GM23338 (cell line): ENCODE data around the gene TPCN2. TPM values are rescaled to one million over a fixed set of nuclear protein-coding genes. Genes with fewer than 3 reads are reported as not detected.

ENCODE experiments used
- ATAC-seq: fragments of 200-7000 bp; cut with Tn5 transposase; 3 replicates; pipeline ENCODE4 v1.9.1; 2020
- DNase-seq: peaks from one replicate; pipeline ENCODE4 v3.0.0-alpha.2; 2015; ENCODE audit warnings: low spot score
- H2AFZ ChIP-seq: fragments of 200-600 bp; sonication (generic); 2 replicates; pipeline ENCODE4 v1.8.0; 2016; ENCODE audit warnings: antibody characterized with exemption, mild to moderate bottlenecking, moderate library complexity
- H3F3A ChIP-seq: fragments of 200-600 bp; sonication (generic); replicated peaks from 2 replicates; pipeline ENCODE4 v1.8.0; 2017; ENCODE audit warnings: antibody characterized with exemption, mixed run types, low read depth
- H3K27ac ChIP-seq: fragments of 200-600 bp; sonication (generic); 2 replicates; pipeline ENCODE4 v1.6.1; 2016; ENCODE audit warnings: low read depth
- H3K27me3 ChIP-seq: fragments of 200-600 bp; sonication (generic); 2 replicates; pipeline ENCODE4 v1.8.0; 2016; ENCODE audit warnings: mild to moderate bottlenecking, mixed run types, moderate library complexity; ENCODE audit not compliant: insufficient read depth
- H3K36me3 ChIP-seq: fragments of 200-600 bp; sonication (generic); 2 replicates; pipeline ENCODE4 v1.8.0; 2016; ENCODE audit warnings: mild to moderate bottlenecking; ENCODE audit not compliant: insufficient read depth
- H3K4me1 ChIP-seq: fragments of 200-600 bp; sonication (generic); 2 replicates; pipeline ENCODE4 v1.8.0; 2016; ENCODE audit warnings: mild to moderate bottlenecking, moderate library complexity; ENCODE audit not compliant: insufficient read depth
- H3K4me2 ChIP-seq: fragments of 200-600 bp; sonication (generic); 2 replicates; pipeline ENCODE4 v1.7.1; 2017; ENCODE audit warnings: mixed run types
- H3K4me3 ChIP-seq: fragments of 200-600 bp; sonication (generic); 2 replicates; pipeline ENCODE4 v1.6.1; 2016; ENCODE audit warnings: mixed run types
- H3K79me2 ChIP-seq: fragments of 200-600 bp; sonication (generic); replicated peaks from 2 replicates; pipeline ENCODE4 v1.8.0; 2017; ENCODE audit warnings: mild to moderate bottlenecking; ENCODE audit not compliant: insufficient read depth
- H3K9me2 ChIP-seq: fragments of 200-600 bp; sonication (generic); 2 replicates; pipeline ENCODE4 v1.8.0; 2017; ENCODE audit not compliant: insufficient read depth
- H4K20me1 ChIP-seq: fragments of 200-600 bp; sonication (generic); replicated peaks from 2 replicates; pipeline ENCODE4 v1.8.0; 2017; ENCODE audit warnings: mild to moderate bottlenecking; ENCODE audit not compliant: insufficient read depth
- H3K27ac Mint-ChIP-seq: 2 replicates; pipeline ENCODE4 v1.8.0; 2020; ENCODE audit warnings: inconsistent platforms, mild to moderate bottlenecking, moderate library complexity, mixed read lengths
- H3K27me3 Mint-ChIP-seq: 3 replicates; pipeline ENCODE4 v1.8.0; 2022; ENCODE audit warnings: low read depth, mild to moderate bottlenecking, moderate library complexity, mixed read lengths, inconsistent platforms; ENCODE audit not compliant: insufficient read depth, poor library complexity
- H3K36me3 Mint-ChIP-seq: 3 replicates; pipeline ENCODE4 v1.8.0; 2021; ENCODE audit warnings: low read depth, mild to moderate bottlenecking, inconsistent platforms, moderate library complexity, mixed read lengths
- H3K4me1 Mint-ChIP-seq: 3 replicates; pipeline ENCODE4 v1.8.0; 2020; ENCODE audit warnings: mild to moderate bottlenecking, inconsistent platforms, mixed read lengths
- H3K4me3 Mint-ChIP-seq: 3 replicates; pipeline ENCODE4 v1.8.0; 2021; ENCODE audit warnings: moderate library complexity, mild to moderate bottlenecking, inconsistent platforms, mixed read lengths
- H3K9me3 Mint-ChIP-seq: 3 replicates; pipeline ENCODE4 v1.8.0; 2020; ENCODE audit warnings: moderate library complexity, mild to moderate bottlenecking, inconsistent platforms, mixed read lengths
- EZH2 ChIP-seq: fragments of 200-600 bp; sonication (generic); IDR thresholded peaks from one replicate; pipeline ENCODE4 v1.8.0; 2017; ENCODE audit warnings: antibody characterized with exemption, mild to moderate bottlenecking, low read depth; ENCODE audit not compliant: unreplicated experiment
- JUNB ChIP-seq: IDR thresholded peaks from one replicate; pipeline ENCODE4 v1.6.1; 2016; ENCODE audit warnings: antibody characterized with exemption; ENCODE audit not compliant: unreplicated experiment
- POLR2AphosphoS5 ChIP-seq: IDR thresholded peaks from 2 replicates; pipeline ENCODE4 v1.6.1; 2016; ENCODE audit warnings: antibody characterized with exemption, low read depth
- STAT1 ChIP-seq: IDR thresholded peaks from one replicate; pipeline ENCODE4 v1.6.1; 2016; ENCODE audit warnings: antibody characterized with exemption; ENCODE audit not compliant: unreplicated experiment
- ZNF114 ChIP-seq: fragments of 250-450 bp; sonication (Bioruptor Pico); IDR thresholded peaks from 2 replicates; pipeline ENCODE4 v1.5.0; 2020; ENCODE audit warnings: mild to moderate bottlenecking, moderate library complexity
- ZNF331 ChIP-seq: fragments of 250-450 bp; sonication (Bioruptor Pico); IDR thresholded peaks from 2 replicates; pipeline ENCODE4 v1.5.0; 2020; ENCODE audit warnings: low read depth, mild to moderate bottlenecking, moderate library complexity
- polyA plus RNA-seq: library from polyadenylated mRNA; unstranded; fragments of >200 nt; fragmentation: Nextera tagmentation; extraction: Ambion mirVana; gene quantifications from 2 replicates; pipeline ENCODE4 v1.2.1, GENCODE V29; 2016
- total RNA-seq: library from RNA; depleted of rRNA; stranded (reverse); fragments of >200 nt; shearing (Covaris generic); gene quantifications from 2 replicates; pipeline ENCODE4 v1.2.3, GENCODE V29; 2014
- TF ChIP-seq, protein P1 (sequence below): IDR thresholded peaks from one replicate; pipeline ENCODE4 v1.6.1; 2018; ENCODE audit warnings: antibody characterized with exemption; ENCODE audit not compliant: unreplicated experiment
- TF ChIP-seq, protein P2 (sequence below), 2 experiments: fragments of 200-600 bp in 1 of 2; sonication (generic) in 1 of 2; conservative IDR thresholded peaks; 2 replicates each; pipeline versions ENCODE4 v1.5.1 to v1.6.1; 2016 to 2017; ENCODE audit warnings: antibody characterized with exemption in 2 of 2, low read depth in 2 of 2, mild to moderate bottlenecking in 2 of 2, moderate library complexity in 1 of 2

Gene TPCN2
- total and polyA plus RNA-seq, 2 experiments from 2014 or later, result 5.8 to 14.7 TPM

DNA sequence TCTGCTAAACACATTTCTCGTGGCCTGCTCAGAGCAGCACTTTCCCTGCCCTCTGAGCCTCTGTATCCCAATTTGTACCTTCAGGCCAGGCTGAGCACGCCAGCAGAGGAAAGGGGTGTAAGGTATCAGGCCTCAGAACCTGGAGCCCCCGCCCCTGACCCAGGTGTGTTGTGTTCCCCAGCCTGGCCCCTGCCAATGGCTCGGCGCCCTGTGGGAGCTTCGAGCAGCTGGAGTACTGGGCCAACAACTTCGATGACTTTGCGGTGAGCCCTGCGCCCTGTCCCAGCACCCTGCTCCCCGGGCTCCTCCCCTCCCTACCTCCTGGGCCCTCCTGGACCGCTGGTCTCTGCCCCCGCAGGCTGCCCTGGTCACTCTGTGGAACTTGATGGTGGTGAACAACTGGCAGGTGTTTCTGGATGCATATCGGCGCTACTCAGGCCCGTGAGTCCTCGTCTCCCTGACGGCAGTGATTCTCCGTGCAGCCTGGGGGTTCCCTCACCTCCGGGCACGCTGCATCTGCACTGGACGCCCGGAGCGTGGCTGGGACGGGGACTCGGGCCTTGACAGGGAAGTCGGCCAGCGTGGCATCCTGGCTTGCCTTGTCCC, 36.9 kb downstream of the TPCN2 start:
- Mint-ChIP-seq H3K4me3 (no peak overlapping the region), H3K27ac (no peak overlapping the region), H3K27me3 (peaks cover 8% of the 10 kb centered on the region), H3K9me3 (no peaks in the 10 kb centered on the region), H3K4me1 (peaks cover 12% of the 10 kb centered on the region), H3K36me3 (peaks cover 32% of the 10 kb centered on the region)
- Histone ChIP-seq H3K27me3 (no peaks in the 10 kb centered on the region), H3K36me3 (no peaks in the 10 kb centered on the region; the same call in 1 of the 2 replicates), H3K9me2 (no peaks in the 10 kb centered on the region), H3K4me1 (no peaks in the 10 kb centered on the region), H3K79me2 (0 out of 2 replicates have a peak, but pooled peaks cover 2% of the 10 kb centered on the region), H3F3A (0 out of 2 replicates have a peak, but pooled peaks cover 4% of the 10 kb centered on the region), H4K20me1 (no peaks in the 10 kb centered on the region), H2AFZ (no peak overlapping the region), H3K4me3 (no peak overlapping the region), H3K27ac (no peak overlapping the region), H3K4me2 (no peak overlapping the region)
- TF ChIP-seq EZH2 (no peak), ZNF331 (CRISPR knock-in tag) (no peak), ZNF114 (CRISPR knock-in tag) (no peak), JUNB (no peak), STAT1 (no peak)
- TF ChIP-seq, protein P1, sequence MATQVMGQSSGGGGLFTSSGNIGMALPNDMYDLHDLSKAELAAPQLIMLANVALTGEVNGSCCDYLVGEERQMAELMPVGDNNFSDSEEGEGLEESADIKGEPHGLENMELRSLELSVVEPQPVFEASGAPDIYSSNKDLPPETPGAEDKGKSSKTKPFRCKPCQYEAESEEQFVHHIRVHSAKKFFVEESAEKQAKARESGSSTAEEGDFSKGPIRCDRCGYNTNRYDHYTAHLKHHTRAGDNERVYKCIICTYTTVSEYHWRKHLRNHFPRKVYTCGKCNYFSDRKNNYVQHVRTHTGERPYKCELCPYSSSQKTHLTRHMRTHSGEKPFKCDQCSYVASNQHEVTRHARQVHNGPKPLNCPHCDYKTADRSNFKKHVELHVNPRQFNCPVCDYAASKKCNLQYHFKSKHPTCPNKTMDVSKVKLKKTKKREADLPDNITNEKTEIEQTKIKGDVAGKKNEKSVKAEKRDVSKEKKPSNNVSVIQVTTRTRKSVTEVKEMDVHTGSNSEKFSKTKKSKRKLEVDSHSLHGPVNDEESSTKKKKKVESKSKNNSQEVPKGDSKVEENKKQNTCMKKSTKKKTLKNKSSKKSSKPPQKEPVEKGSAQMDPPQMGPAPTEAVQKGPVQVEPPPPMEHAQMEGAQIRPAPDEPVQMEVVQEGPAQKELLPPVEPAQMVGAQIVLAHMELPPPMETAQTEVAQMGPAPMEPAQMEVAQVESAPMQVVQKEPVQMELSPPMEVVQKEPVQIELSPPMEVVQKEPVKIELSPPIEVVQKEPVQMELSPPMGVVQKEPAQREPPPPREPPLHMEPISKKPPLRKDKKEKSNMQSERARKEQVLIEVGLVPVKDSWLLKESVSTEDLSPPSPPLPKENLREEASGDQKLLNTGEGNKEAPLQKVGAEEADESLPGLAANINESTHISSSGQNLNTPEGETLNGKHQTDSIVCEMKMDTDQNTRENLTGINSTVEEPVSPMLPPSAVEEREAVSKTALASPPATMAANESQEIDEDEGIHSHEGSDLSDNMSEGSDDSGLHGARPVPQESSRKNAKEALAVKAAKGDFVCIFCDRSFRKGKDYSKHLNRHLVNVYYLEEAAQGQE, result no peak
- DNase-seq (no peak), ATAC-seq (no peak)

DNA sequence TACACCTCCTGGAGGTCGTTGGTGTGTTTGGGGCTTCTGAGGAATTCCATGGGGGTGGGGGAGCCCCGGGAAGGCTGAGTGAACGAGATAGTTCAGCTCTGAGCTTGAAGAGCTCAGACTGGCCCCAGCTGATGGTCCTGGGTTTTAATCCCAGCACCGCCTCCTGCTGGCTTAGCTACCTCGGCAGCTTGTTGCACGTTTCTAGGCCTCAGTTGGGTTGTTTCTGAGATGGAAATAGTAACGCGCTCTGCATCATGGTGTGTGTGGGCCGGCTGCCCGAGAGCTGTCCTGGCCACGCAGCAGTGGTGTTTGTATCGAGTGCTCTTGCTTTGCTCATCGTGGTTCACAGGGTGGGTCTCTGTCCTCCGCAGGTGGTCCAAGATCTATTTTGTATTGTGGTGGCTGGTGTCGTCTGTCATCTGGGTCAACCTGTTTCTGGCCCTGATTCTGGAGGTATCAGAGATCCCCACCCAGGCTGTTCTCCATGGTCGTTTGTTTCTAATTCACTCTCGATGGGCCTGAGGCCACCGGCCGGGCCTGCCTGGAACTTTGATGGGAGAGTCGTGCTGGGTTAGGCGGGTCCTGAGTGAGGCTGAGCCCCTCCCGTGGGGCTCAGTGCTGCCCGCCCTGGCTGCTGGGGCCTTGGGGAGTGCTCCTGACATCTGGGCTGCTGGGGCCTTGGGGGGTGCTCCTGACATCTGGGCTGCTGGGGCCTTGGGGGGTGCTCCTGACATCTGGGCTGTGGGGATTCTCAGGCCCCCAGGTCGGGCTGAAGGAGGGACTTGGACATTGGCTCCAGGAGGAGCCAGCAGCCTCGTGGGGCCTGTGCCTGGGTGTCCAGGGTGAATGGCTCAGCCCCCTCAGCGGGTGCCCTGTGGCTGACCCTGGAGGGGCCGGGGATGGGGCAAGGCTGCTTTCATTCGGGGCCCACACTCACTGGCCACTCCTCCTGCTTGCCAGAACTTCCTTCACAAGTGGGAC, 37.7 kb downstream of the TPCN2 start:
- TF ChIP-seq, protein P2, sequence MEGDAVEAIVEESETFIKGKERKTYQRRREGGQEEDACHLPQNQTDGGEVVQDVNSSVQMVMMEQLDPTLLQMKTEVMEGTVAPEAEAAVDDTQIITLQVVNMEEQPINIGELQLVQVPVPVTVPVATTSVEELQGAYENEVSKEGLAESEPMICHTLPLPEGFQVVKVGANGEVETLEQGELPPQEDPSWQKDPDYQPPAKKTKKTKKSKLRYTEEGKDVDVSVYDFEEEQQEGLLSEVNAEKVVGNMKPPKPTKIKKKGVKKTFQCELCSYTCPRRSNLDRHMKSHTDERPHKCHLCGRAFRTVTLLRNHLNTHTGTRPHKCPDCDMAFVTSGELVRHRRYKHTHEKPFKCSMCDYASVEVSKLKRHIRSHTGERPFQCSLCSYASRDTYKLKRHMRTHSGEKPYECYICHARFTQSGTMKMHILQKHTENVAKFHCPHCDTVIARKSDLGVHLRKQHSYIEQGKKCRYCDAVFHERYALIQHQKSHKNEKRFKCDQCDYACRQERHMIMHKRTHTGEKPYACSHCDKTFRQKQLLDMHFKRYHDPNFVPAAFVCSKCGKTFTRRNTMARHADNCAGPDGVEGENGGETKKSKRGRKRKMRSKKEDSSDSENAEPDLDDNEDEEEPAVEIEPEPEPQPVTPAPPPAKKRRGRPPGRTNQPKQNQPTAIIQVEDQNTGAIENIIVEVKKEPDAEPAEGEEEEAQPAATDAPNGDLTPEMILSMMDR (conservative IDR thresholded peaks at IDR 0.05; ENCODE audit: low read depth in 2 of 2), result peak; percentile 39 to 58; a peak in 3 of 4 replicates
- TF ChIP-seq POLR2AphosphoS5, result no peak
- Histone ChIP-seq H3K4me3 (no peak overlapping the region), H3K27ac (no peak overlapping the region), H2AFZ (no peak overlapping the region), H3K4me2 (no peak overlapping the region), H3K4me1 (no peaks in the 10 kb centered on the region), H3K79me2 (0 out of 2 replicates have a peak, but pooled peaks cover 2% of the 10 kb centered on the region), H4K20me1 (no peaks in the 10 kb centered on the region), H3K9me2 (no peaks in the 10 kb centered on the region), H3K27me3 (no peaks in the 10 kb centered on the region), H3F3A (0 out of 2 replicates have a peak, but pooled peaks cover 4% of the 10 kb centered on the region), H3K36me3 (peaks cover 3% of the 10 kb centered on the region)
- no peak overlapping the region for H3K4me3 Mint-ChIP-seq
- peaks cover 10% of the 10 kb centered on the region; the same call in 2 of the 3 replicates for H3K4me1 Mint-ChIP-seq
- H3K36me3 Mint-ChIP-seq, result peaks cover 35% of the 10 kb centered on the region
- ATAC-seq, result peak; percentile 14
- H3K9me3 Mint-ChIP-seq, result no peaks in the 10 kb centered on the region
- DNase-seq, result peak; percentile 64
- H3K27ac Mint-ChIP-seq, result no peak overlapping the region
- H3K27me3 Mint-ChIP-seq, result peaks cover 8% of the 10 kb centered on the region
